K562 (cell line): ENCODE data around the gene PGD. TPM values are rescaled to one million over a fixed set of nuclear protein-coding genes. Genes with fewer than 3 reads are reported as not detected.

Source experiments
- BRD9 ChIP-seq: fragments of 450-650 bp; IDR thresholded peaks from 2 replicates; pipeline ENCODE4 v1.6.1; 2018; ENCODE audit warnings: low read depth; ENCODE audit not compliant: partially characterized antibody
- CBX3 ChIP-seq, 2 experiments: IDR thresholded peaks; 1 replicate in 1 of 2; 2 replicates in 1 of 2; pipeline ENCODE4 v1.6.1; 2012; ENCODE audit warnings: inconsistent platforms in 2 of 2, low read length in 2 of 2, borderline replicate concordance in 1 of 2, control low read depth in 1 of 2
- CXXC5 ChIP-seq: fragments of 250-450 bp; sonication (Bioruptor Pico); IDR thresholded peaks from 2 replicates; pipeline ENCODE4 v1.8.0; 2022; ENCODE audit warnings: inconsistent platforms, mild to moderate bottlenecking, moderate library complexity
- GABPB1 ChIP-seq: sonication (generic); formaldehyde crosslinking; IDR thresholded peaks from 2 replicates; pipeline ENCODE4 v1.8.0; 2022; ENCODE audit warnings: mild to moderate bottlenecking, missing genetic modification reagents
- GATAD2A ChIP-seq: fragments of 450-650 bp; IDR thresholded peaks from 2 replicates; pipeline ENCODE4 v1.6.1; 2017
- MAFF ChIP-seq: IDR thresholded peaks from 2 replicates; pipeline ENCODE4 v1.6.1; 2012; ENCODE audit warnings: low read length, improper control_type of control experiment
- MAZ ChIP-seq, 2 experiments: fragments of 450-650 bp in 1 of 2; sonication (generic) in 1 of 2; formaldehyde crosslinking; IDR thresholded peaks in 1 of 2; conservative IDR thresholded peaks in 1 of 2; 2 replicates each; pipeline versions ENCODE4 v1.4.0 to v1.5.0; 2020; ENCODE audit warnings: mild to moderate bottlenecking in 1 of 2, missing genetic modification reagents in 1 of 2
- NFATC3 ChIP-seq: fragments of 450-650 bp; IDR thresholded peaks from 2 replicates; pipeline ENCODE4 v1.6.1; 2017; ENCODE audit warnings: mild to moderate bottlenecking
- NR2F6 ChIP-seq: fragments of 450-650 bp; formaldehyde crosslinking; IDR thresholded peaks from 2 replicates; pipeline ENCODE4 v1.4.0; 2020; ENCODE audit warnings: mild to moderate bottlenecking
- NR4A1 ChIP-seq, 2 experiments: fragments of 250-450 bp in 1 of 2; fragments of 450-650 bp in 1 of 2; sonication (Bioruptor Pico) in 1 of 2; IDR thresholded peaks; 2 replicates each; pipeline versions ENCODE4 v1.4.0 to v1.6.1; 2016 to 2020; ENCODE audit warnings: mild to moderate bottlenecking in 2 of 2, missing compliant biosample characterization in 1 of 2, missing genetic modification characterization in 1 of 2, moderate library complexity in 1 of 2
- POLR2AphosphoS5 ChIP-seq: IDR thresholded peaks from 2 replicates; pipeline ENCODE4 v1.6.1; 2011; ENCODE audit warnings: mild to moderate bottlenecking, low read depth, low read length, moderate library complexity; ENCODE audit not compliant: control insufficient read depth, insufficient read depth
- POLR3G ChIP-seq: IDR thresholded peaks from 2 replicates; pipeline ENCODE4 v1.6.1; 2011; ENCODE audit not compliant: insufficient read length, insufficient replicate concordance; ENCODE audit errors: extremely low read depth
- SMARCA5 ChIP-seq: fragments of 450-650 bp; IDR thresholded peaks from 2 replicates; pipeline ENCODE4 v1.6.1; 2016
- SP2 ChIP-seq: IDR thresholded peaks from 2 replicates; pipeline ENCODE4 v1.6.1; 2011; ENCODE audit warnings: mild to moderate bottlenecking, low read depth, low read length, moderate library complexity; ENCODE audit not compliant: poor library complexity, severe bottlenecking; ENCODE audit errors: extremely low read depth
- STAG1 ChIP-seq: sonication (generic); formaldehyde crosslinking; IDR thresholded peaks from 2 replicates; pipeline ENCODE4 v1.5.0; 2020; ENCODE audit warnings: missing genetic modification reagents, borderline replicate concordance
- YY1 ChIP-seq, 3 experiments: IDR thresholded peaks; 2 replicates each; pipeline ENCODE4 v1.6.1; 2011; ENCODE audit warnings: low read length in 2 of 3, mild to moderate bottlenecking in 2 of 3, moderate library complexity in 2 of 3, borderline replicate concordance in 1 of 3, control low read depth in 1 of 3, low read depth in 1 of 3; ENCODE audit not compliant: insufficient read depth in 3 of 3, insufficient replicate concordance in 2 of 3, control insufficient read depth in 1 of 3, insufficient read length in 1 of 3; ENCODE audit errors: extremely low read depth in 1 of 3
- ZKSCAN1 ChIP-seq: fragments of 150-350 bp; IDR thresholded peaks from 2 replicates; pipeline ENCODE4 v1.6.1; 2016; ENCODE audit warnings: low read depth, low read length
- ZNF143 ChIP-seq: sonication (generic); formaldehyde crosslinking; IDR thresholded peaks from 2 replicates; pipeline ENCODE4 v1.9.0; 2022; ENCODE audit warnings: mild to moderate bottlenecking, missing genetic modification reagents
- ZNF24 ChIP-seq: fragments of 450-650 bp; IDR thresholded peaks from 2 replicates; pipeline ENCODE4 v1.6.1; 2016
- ZNF699 ChIP-seq: fragments of 250-450 bp; sonication (Bioruptor Pico); IDR thresholded peaks from 2 replicates; pipeline ENCODE4 v1.8.0; 2021; ENCODE audit warnings: mild to moderate bottlenecking, moderate library complexity; ENCODE audit not compliant: insufficient replicate concordance
- polyA plus RNA-seq, 8 experiments: library from polyadenylated mRNA; depleted of rRNA in 4 of 8; stranded (reverse) in 5 of 8; unstranded in 3 of 8; fragments of >200 nt; fragmentation: Nextera tagmentation in 2 of 8; fragmentation: Illumina TruSeq in 1 of 8; extraction: Ambion mirVana in 2 of 8; extraction: Trizol in 1 of 8; gene quantifications; 2 replicates each; pipeline versions ENCODE4 v1.2.1 to v1.2.3, GENCODE V29; 2011 to 2014; ENCODE audit warnings: inconsistent platforms in 1 of 8, missing spikeins in 1 of 8
- total RNA-seq, 7 experiments: library from RNA; depleted of rRNA in 6 of 7; stranded (reverse); fragments of >200 nt in 6 of 7; fragmentation: Illumina TruSeq in 2 of 7; extraction: Trizol in 2 of 7; gene quantifications; 2 replicates each; pipeline versions ENCODE4 v1.2.1 to v1.2.3, GENCODE V29; 2011 to 2021; ENCODE audit warnings: low replicate concordance in 1 of 7
- TF ChIP-seq, protein P1 (sequence below): IDR thresholded peaks from 2 replicates; pipeline ENCODE4 v1.6.1; 2012; ENCODE audit warnings: low read depth, low read length, improper control_type of control experiment, borderline replicate concordance
- TF ChIP-seq, protein P2 (sequence below): fragments of 250-450 bp; sonication (Bioruptor Pico); IDR thresholded peaks from 2 replicates; pipeline ENCODE4 v1.8.0; 2022; ENCODE audit warnings: moderate library complexity, mild to moderate bottlenecking, inconsistent platforms
- TF ChIP-seq, protein P3 (sequence below): sonication (generic); formaldehyde crosslinking; IDR thresholded peaks from 2 replicates; pipeline ENCODE4 v1.8.0; 2022; ENCODE audit warnings: missing genetic modification reagents, mild to moderate bottlenecking, moderate library complexity, borderline replicate concordance

PGD gene
- total and polyA plus RNA-seq, 9 of the 15 experiments (the other 6 are each of a cell fraction or from before 2014, with no cell fraction given): 177 to 542 (median 270) TPM

DNA sequence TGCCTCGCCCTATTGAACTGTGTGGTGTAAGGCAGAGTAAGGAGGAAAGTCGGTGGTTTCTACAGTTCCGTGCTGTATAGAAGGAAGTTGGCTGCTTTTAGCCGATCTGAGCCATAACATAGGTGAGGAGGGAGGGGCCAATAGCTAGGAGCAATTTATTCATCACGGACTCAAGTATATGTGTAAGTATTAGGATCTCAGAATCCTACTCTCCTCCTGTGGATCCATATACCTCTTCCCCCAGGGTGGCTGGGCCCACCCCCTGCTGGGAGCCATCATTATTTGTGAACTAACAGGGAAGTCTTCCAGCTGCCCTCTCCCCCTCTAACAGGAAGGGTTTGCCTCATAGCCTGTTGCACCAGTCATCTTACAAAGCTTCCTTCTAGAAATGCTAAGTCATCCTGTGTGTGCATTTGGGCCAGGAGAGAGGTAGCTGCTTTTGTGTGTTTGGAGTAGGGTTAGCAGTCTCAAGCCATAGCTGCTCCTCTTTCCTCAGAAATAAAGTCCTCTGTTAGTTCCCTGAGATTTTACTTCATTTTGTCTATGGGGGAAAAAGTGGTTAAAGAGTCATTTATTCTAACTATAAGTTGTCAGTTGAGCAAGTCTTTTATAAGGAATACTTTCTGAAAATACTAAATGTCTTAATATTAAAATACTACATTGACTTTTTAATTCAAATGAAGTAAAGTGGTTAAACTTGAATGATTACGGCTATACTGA lies 16.5 kb downstream of the PGD start (continued):
- TF ChIP-seq SP2: no peak
- peak; percentile 98 for TF ChIP-seq MAFF
- TF ChIP-seq CXXC5 (CRISPR knock-in tag): peak; percentile 38; the same call in 1 of the 2 replicates
- TF ChIP-seq, protein P1, sequence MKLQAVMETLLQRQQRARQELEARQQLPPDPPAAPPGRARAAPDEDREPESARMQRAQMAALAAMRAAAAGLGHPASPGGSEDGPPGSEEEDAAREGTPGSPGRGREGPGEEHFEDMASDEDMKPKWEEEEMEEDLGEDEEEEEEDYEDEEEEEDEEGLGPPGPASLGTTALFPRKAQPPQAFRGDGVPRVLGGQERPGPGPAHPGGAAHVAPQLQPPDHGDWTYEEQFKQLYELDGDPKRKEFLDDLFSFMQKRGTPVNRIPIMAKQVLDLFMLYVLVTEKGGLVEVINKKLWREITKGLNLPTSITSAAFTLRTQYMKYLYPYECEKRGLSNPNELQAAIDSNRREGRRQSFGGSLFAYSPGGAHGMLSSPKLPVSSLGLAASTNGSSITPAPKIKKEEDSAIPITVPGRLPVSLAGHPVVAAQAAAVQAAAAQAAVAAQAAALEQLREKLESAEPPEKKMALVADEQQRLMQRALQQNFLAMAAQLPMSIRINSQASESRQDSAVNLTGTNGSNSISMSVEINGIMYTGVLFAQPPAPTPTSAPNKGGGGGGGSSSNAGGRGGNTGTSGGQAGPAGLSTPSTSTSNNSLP: no peak; the same call in 1 of the 2 replicates
- no peak for TF ChIP-seq POLR3G
- TF ChIP-seq ZNF24: peak; percentile 55; the same call in 1 of the 2 replicates
- TF ChIP-seq, protein P2, sequence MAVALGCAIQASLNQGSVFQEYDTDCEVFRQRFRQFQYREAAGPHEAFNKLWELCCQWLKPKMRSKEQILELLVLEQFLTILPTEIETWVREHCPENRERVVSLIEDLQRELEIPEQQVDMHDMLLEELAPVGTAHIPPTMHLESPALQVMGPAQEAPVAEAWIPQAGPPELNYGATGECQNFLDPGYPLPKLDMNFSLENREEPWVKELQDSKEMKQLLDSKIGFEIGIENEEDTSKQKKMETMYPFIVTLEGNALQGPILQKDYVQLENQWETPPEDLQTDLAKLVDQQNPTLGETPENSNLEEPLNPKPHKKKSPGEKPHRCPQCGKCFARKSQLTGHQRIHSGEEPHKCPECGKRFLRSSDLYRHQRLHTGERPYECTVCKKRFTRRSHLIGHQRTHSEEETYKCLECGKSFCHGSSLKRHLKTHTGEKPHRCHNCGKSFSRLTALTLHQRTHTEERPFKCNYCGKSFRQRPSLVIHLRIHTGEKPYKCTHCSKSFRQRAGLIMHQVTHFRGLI (CRISPR knock-in tag): no peak
- TF ChIP-seq NR2F6 (CRISPR knock-in tag): no peak
- TF ChIP-seq BRD9: peak; percentile 68
- TF ChIP-seq ZNF699: no peak
- TF ChIP-seq, protein P3, sequence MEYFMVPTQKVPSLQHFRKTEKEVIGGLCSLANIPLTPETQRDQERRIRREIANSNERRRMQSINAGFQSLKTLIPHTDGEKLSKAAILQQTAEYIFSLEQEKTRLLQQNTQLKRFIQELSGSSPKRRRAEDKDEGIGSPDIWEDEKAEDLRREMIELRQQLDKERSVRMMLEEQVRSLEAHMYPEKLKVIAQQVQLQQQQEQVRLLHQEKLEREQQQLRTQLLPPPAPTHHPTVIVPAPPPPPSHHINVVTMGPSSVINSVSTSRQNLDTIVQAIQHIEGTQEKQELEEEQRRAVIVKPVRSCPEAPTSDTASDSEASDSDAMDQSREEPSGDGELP: peak; percentile 76
- TF ChIP-seq CBX3 (IDR thresholded peaks at IDR 0.05; ENCODE audit: borderline replicate concordance in 1 of 2, low read length in 2 of 2): peak in 1 of 2 experiments; percentile 24; a peak in 1 of 3 replicates
- no peak for TF ChIP-seq NR4A1 (CRISPR knock-in tag; IDR thresholded peaks at IDR 0.05)
- TF ChIP-seq NR4A1 (tag; IDR thresholded peaks at IDR 0.05): no peak
- peak; percentile 88; the same call in 1 of the 2 replicates for TF ChIP-seq SMARCA5
- peak; percentile 57 to 63; a peak in 3 of 4 replicates for TF ChIP-seq MAZ (CRISPR knock-in tag; conservative IDR thresholded peaks at IDR 0.05 in 1 of 2, IDR thresholded peaks at IDR 0.05 in 1 of 2)
- peak; percentile 44; the same call in 1 of the 2 replicates for TF ChIP-seq GATAD2A
- peak; percentile 77 for TF ChIP-seq GABPB1
- TF ChIP-seq ZNF143: 0 out of 2 replicates have a peak, but pooled peaks have one; percentile 35
- TF ChIP-seq POLR2AphosphoS5: peak; percentile 64
- peak in 1 of 3 experiments; percentile 77 for TF ChIP-seq YY1 (IDR thresholded peaks at IDR 0.05; ENCODE audit: borderline replicate concordance in 1 of 3, control insufficient read depth in 1 of 3, extremely low read depth in 1 of 3, insufficient read depth in 3 of 3, insufficient read length in 1 of 3, insufficient replicate concordance in 2 of 3, low read depth in 1 of 3, low read length in 2 of 3)
- TF ChIP-seq STAG1 (CRISPR knock-in tag): no peak
- no peak for TF ChIP-seq ZKSCAN1
- TF ChIP-seq NFATC3: no peak
